ENCODE results near the gene ADK. TPM values are rescaled to one million over a fixed set of nuclear protein-coding genes. Genes with fewer than 3 reads are reported as not detected.
"Not testable (repeated sequence)": the region's sequence is repeated elsewhere in the genome, so short reads cannot be mapped to it uniquely, and the experiment has no call there.

ADK gene
- total RNA-seq, 2 experiments from 2014 or later: 56.9 to 57.5 TPM

GRCh38 chr10:74451127-74451829 lies 300.3 kb downstream of the ADK start:
- ATAC-seq (peak; percentile 45), DNase-seq (no peak)
- Mint-ChIP-seq H3K36me3 (ENCODE audit: low read depth) (peaks cover 13% of the 10 kb centered on the region), H3K9me3 (peaks cover 5% of the 10 kb centered on the region), H3K27ac (peak overlapping the region; percentile 38), H3K4me3 (no peak overlapping the region), H3K27me3 (no peaks in the 10 kb centered on the region), H3K4me1 (ENCODE audit: low read depth) (peaks cover 9% of the 10 kb centered on the region)
- intact Hi-C loops (cut with micrococcal nuclease): no loop called here
- TF ChIP-seq, protein P1, sequence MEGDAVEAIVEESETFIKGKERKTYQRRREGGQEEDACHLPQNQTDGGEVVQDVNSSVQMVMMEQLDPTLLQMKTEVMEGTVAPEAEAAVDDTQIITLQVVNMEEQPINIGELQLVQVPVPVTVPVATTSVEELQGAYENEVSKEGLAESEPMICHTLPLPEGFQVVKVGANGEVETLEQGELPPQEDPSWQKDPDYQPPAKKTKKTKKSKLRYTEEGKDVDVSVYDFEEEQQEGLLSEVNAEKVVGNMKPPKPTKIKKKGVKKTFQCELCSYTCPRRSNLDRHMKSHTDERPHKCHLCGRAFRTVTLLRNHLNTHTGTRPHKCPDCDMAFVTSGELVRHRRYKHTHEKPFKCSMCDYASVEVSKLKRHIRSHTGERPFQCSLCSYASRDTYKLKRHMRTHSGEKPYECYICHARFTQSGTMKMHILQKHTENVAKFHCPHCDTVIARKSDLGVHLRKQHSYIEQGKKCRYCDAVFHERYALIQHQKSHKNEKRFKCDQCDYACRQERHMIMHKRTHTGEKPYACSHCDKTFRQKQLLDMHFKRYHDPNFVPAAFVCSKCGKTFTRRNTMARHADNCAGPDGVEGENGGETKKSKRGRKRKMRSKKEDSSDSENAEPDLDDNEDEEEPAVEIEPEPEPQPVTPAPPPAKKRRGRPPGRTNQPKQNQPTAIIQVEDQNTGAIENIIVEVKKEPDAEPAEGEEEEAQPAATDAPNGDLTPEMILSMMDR (IDR thresholded peaks at IDR 0.05): no peak
- POLR2A ChIA-PET: interaction anchor here (0.7 kb wide), 1 partner anchor 21 kb away, joined by 3 read pairs; no protein-coding TSS in a partner anchor
- CTCF ChIA-PET: no interaction called here

DNA sequence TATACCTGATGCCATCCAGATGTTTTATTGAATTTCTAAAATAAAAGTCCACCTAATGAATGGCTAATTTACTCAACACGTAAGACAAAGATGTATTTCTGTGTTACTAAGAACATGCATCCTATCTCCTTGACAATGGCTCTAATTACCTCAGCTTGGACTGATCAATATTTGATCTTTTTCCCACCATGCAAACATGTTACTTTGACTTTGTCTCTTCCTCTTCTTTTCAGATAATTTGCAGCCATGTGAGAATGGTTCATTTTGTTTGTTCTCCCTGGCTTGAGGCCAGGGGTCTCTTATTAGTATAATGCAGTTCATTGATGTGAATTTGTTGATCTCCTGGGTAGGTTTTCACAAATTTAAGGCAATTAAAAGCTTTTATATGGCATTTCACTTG lies 302.1 kb downstream of the ADK start:
- POLR2A ChIA-PET: no interaction called here
- Mint-ChIP-seq H3K4me1 (ENCODE audit: low read depth) (peaks cover 9% of the 10 kb centered on the region), H3K9me3 (peaks cover 11% of the 10 kb centered on the region), H3K27me3 (no peaks in the 10 kb centered on the region), H3K36me3 (ENCODE audit: low read depth) (peaks cover 25% of the 10 kb centered on the region), H3K4me3 (no peak overlapping the region), H3K27ac (no peak overlapping the region)
- ATAC-seq (no peak), DNase-seq (no peak)
- CTCF ChIA-PET: no interaction called here
- TF ChIP-seq, protein P1 (IDR thresholded peaks at IDR 0.05): no peak
- intact Hi-C loops (cut with micrococcal nuclease): no loop called here

DNA sequence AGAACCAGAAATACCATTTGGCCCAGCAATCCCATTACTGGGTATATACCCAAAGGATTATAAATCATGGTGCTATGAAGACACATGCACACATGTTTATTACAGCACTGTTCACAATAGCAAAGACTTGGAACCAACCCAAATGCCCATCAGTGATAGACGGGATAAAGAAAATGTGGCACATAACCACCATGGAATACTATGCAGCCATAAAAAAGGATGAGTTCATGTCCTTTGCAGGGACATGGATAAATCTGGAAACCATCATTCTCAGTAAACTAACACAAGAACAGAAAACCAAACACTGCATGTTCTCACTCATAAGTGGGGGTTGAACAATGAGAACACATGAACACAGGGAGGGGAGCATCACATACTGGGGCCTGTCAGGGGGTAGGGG lies 306.5 kb downstream of the ADK start:
- H3K4me3 Mint-ChIP-seq; POLR2A ChIA-PET; ATAC-seq; H3K4me1 Mint-ChIP-seq (ENCODE audit: low read depth); H3K27me3 Mint-ChIP-seq; DNase-seq; CTCF ChIA-PET; intact Hi-C loops (cut with micrococcal nuclease); H3K27ac Mint-ChIP-seq: not testable (repeated sequence)
- peaks cover 11% of the 10 kb centered on the region for H3K9me3 Mint-ChIP-seq
- peaks cover 25% of the 10 kb centered on the region for H3K36me3 Mint-ChIP-seq (ENCODE audit: low read depth)

GRCh38 chr10:74460812-74461211 lies 309.8 kb downstream of the ADK start:
- CTCF ChIA-PET: no interaction called here
- Mint-ChIP-seq H3K27me3 (no peaks in the 10 kb centered on the region), H3K4me1 (ENCODE audit: low read depth) (peaks cover 2% of the 10 kb centered on the region), H3K4me3 (no peak overlapping the region), H3K36me3 (ENCODE audit: low read depth) (peaks cover 21% of the 10 kb centered on the region), H3K27ac (no peak overlapping the region), H3K9me3 (peaks cover 10% of the 10 kb centered on the region)
- TF ChIP-seq, protein P1 (IDR thresholded peaks at IDR 0.05): no peak
- intact Hi-C loops (cut with micrococcal nuclease): no loop called here
- POLR2A ChIA-PET: no interaction called here
- no peak for ATAC-seq
- no peak for DNase-seq

GRCh38 chr10:74474022-74474713 lies 323.1 kb downstream of the ADK start:
- intact Hi-C loops (cut with micrococcal nuclease): no loop called here
- DNase-seq (no peak), ATAC-seq (no peak)
- Mint-ChIP-seq H3K36me3 (ENCODE audit: low read depth) (peaks cover 32% of the 10 kb centered on the region), H3K9me3 (peaks cover 3% of the 10 kb centered on the region), H3K27me3 (no peaks in the 10 kb centered on the region), H3K4me1 (ENCODE audit: low read depth) (peaks cover 9% of the 10 kb centered on the region), H3K27ac (no peak overlapping the region), H3K4me3 (no peak overlapping the region)
- TF ChIP-seq, protein P1 (IDR thresholded peaks at IDR 0.05): no peak
- POLR2A ChIA-PET: no interaction called here
- CTCF ChIA-PET: no interaction called here

DNA sequence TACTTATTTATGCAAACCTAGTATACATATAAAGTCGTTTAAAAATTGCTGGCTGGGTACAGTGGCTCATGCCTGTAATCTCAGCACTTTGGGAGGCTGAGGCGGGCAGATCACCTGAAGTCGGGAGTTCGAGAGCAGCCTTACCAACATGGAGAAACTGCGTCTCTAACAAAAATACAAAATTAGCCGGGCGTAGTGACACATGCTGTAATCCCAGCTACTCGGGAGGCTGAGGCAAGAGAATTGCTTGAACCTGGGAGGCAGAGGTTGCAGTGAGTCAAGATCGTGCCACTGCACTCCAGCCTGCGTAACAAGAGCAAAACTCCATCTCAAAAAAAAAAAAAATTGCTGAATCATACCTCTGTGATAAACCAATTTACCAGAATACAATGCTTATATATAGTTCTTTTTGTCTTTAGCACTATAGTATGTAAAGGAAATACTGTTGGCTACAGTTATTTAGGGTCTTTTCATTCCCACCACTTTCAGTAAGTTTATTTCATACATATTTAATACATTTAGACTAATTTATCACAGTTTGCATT lies 325.2 kb downstream of the ADK start:
- H3K27me3 Mint-ChIP-seq; H3K27ac Mint-ChIP-seq; POLR2A ChIA-PET; H3K9me3 Mint-ChIP-seq; CTCF ChIA-PET; H3K4me3 Mint-ChIP-seq; H3K4me1 Mint-ChIP-seq (ENCODE audit: low read depth); ATAC-seq; intact Hi-C loops (cut with micrococcal nuclease); DNase-seq: not testable (repeated sequence)
- H3K36me3 Mint-ChIP-seq (ENCODE audit: low read depth): peaks cover 26% of the 10 kb centered on the region

All from activated CD8-positive, alpha-beta T cell treated with anti-CD3 and anti-CD28 coated beads for 36 hours (primary cell).